Colonic mucosa (tissue), 4 donors: ENCODE data around the gene DACH1. TPM values are rescaled to one million over a fixed set of nuclear protein-coding genes. Genes with fewer than 3 reads are reported as not detected.

Source experiments
- DNase-seq: peaks from one replicate; pipeline ENCODE4 v3.0.0-alpha.2; 2020
- H3K27ac ChIP-seq: fragments of 200-600 bp; one replicate; pipeline ENCODE4 v1.8.0; 2021
- H3K27me3 ChIP-seq: fragments of 200-600 bp; one replicate; pipeline ENCODE4 v1.8.0; 2021
- H3K36me3 ChIP-seq: fragments of 200-600 bp; one replicate; pipeline ENCODE4 v1.8.0; 2021
- H3K4me1 ChIP-seq: fragments of 200-600 bp; one replicate; pipeline ENCODE4 v1.8.0; 2021; ENCODE audit warnings: mild to moderate bottlenecking
- H3K4me3 ChIP-seq: fragments of 200-600 bp; one replicate; pipeline ENCODE4 v1.8.0; 2021
- H3K9ac ChIP-seq, 2 donors: one replicate each; pipeline ENCODE4 v1.7.0; 2013; ENCODE audit warnings: control low read depth in 2 of 2, low read depth in 2 of 2, low read length in 2 of 2
- H3K9me3 ChIP-seq: fragments of 200-600 bp; one replicate; pipeline ENCODE4 v1.8.0; 2021
- intact Hi-C: fragments of 100-400 bp; cut with DNase I; formaldehyde crosslinking; loops from one replicate; pipeline ENCODE4 v1.14.1; 2022
- total RNA-seq, 2 donors: library from RNA; stranded (reverse); fragmentation: NEBNext Ultra II Directional in 1 of 2; extraction: Animal tissue kit (Norgen Biotek cat#: 25700) in 1 of 2; gene quantifications; one replicate each; pipeline ENCODE4 v1.2.1, GENCODE V29; 2021
- TF ChIP-seq, protein P1 (sequence below): fragments of 200-600 bp; IDR thresholded peaks from one replicate; pipeline ENCODE4 v1.8.0; 2022; ENCODE audit warnings: antibody characterized with exemption, mild to moderate bottlenecking
- donor health status: healthy.
- donor health status: DM: no; HTN: no; CAD: no.
- donor health status: DM: no; HTN: no; CAD: no.

The DACH1 gene
- total RNA-seq, 2 donors from 2014 or later: 3.9 to 5.2 TPM

DNA sequence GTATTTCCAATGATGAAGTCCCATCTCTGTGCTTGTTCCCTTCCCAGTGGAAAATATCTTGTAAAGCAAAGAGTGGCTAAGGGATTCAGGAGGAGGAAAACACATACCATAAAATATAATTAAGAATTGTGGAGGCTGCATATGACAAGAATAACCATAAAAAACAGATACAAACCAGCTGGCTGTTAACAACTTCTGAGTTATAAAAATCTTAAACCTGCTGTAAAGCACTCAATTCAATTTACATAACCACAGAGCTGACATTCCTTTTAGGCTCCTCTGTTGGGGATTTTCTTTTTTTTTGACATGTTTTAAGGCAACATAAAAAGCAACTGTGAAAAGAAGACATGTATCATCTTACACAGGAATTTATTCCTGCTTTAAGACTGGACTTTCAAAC, 207.6 kb downstream of the DACH1 start:
- Histone ChIP-seq H3K9me3 (no peaks in the 10 kb centered on the region), H3K36me3 (no peaks in the 10 kb centered on the region), H3K27ac (no peak overlapping the region), H3K9ac (no peak overlapping the region), H3K4me1 (no peaks in the 10 kb centered on the region), H3K27me3 (no peaks in the 10 kb centered on the region), H3K4me3 (no peak overlapping the region)
- intact Hi-C loops: no loop called here
- TF ChIP-seq, protein P1, sequence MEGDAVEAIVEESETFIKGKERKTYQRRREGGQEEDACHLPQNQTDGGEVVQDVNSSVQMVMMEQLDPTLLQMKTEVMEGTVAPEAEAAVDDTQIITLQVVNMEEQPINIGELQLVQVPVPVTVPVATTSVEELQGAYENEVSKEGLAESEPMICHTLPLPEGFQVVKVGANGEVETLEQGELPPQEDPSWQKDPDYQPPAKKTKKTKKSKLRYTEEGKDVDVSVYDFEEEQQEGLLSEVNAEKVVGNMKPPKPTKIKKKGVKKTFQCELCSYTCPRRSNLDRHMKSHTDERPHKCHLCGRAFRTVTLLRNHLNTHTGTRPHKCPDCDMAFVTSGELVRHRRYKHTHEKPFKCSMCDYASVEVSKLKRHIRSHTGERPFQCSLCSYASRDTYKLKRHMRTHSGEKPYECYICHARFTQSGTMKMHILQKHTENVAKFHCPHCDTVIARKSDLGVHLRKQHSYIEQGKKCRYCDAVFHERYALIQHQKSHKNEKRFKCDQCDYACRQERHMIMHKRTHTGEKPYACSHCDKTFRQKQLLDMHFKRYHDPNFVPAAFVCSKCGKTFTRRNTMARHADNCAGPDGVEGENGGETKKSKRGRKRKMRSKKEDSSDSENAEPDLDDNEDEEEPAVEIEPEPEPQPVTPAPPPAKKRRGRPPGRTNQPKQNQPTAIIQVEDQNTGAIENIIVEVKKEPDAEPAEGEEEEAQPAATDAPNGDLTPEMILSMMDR: no peak
- no peak for DNase-seq

- H3K36me3 ChIP-seq: no peaks in the 10 kb centered on the region
- no peak overlapping the region for H3K27ac ChIP-seq
- H3K4me1 ChIP-seq: no peaks in the 10 kb centered on the region
- H3K4me3 ChIP-seq: no peak overlapping the region
- DNase-seq: no peak
- H3K9me3 ChIP-seq: no peaks in the 10 kb centered on the region
- TF ChIP-seq, protein P1: no peak
- no peaks in the 10 kb centered on the region for H3K27me3 ChIP-seq
- H3K9ac ChIP-seq: no peak overlapping the region
- intact Hi-C loops: no loop called here
Measured at GRCh38 chr13:71645467-71645866, 221.5 kb downstream of the DACH1 start.

GRCh38 chr13:71644579-71644978, 222.4 kb downstream of the DACH1 start:
- no peak for DNase-seq
- Histone ChIP-seq H3K27me3 (no peaks in the 10 kb centered on the region), H3K9ac (no peak overlapping the region), H3K4me3 (no peak overlapping the region), H3K4me1 (no peaks in the 10 kb centered on the region), H3K9me3 (no peaks in the 10 kb centered on the region), H3K27ac (no peak overlapping the region), H3K36me3 (no peaks in the 10 kb centered on the region)
- intact Hi-C loops: no loop called here
- TF ChIP-seq, protein P1: no peak

DNA sequence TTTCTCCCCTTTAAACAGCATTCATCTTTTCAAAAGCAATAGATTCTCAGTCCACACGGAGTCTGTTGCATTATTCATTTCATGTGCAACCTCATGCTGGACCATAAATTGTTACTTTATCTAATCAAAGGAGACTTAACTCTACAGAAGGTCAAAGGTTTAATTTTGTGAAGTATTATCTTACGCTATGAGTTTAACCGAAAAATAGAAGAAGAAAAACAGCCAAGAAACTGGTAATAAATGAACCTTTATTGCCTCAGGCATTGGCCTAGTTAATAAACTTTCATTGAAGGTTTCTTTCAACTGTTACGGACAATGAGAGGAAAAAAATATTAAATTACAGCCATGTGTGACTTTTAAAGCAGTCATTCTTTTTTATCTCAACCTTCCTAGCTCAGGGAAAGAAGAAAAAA, 223.6 kb downstream of the DACH1 start:
- DNase-seq: no peak
- H3K9ac ChIP-seq: no peak overlapping the region
- no peaks in the 10 kb centered on the region for H3K4me1 ChIP-seq
- no peaks in the 10 kb centered on the region for H3K27me3 ChIP-seq
- H3K9me3 ChIP-seq: no peaks in the 10 kb centered on the region
- no peak overlapping the region for H3K27ac ChIP-seq
- no peaks in the 10 kb centered on the region for H3K36me3 ChIP-seq
- no peak overlapping the region for H3K4me3 ChIP-seq
- intact Hi-C loops: no loop called here
- TF ChIP-seq, protein P1: no peak

GRCh38 chr13:71638751-71639150, 228.3 kb downstream of the DACH1 start:
- no peak for DNase-seq
- H3K9ac ChIP-seq: no peak overlapping the region
- no peak overlapping the region for H3K27ac ChIP-seq
- no peaks in the 10 kb centered on the region for H3K9me3 ChIP-seq
- TF ChIP-seq, protein P1: no peak
- H3K4me1 ChIP-seq: no peaks in the 10 kb centered on the region
- no peak overlapping the region for H3K4me3 ChIP-seq
- intact Hi-C loops: no loop called here
- H3K27me3 ChIP-seq: no peaks in the 10 kb centered on the region
- no peaks in the 10 kb centered on the region for H3K36me3 ChIP-seq
